Skeletal muscle tissue (tissue), 4 donors: ENCODE results near the gene CST9. TPM values are rescaled to one million over a fixed set of nuclear protein-coding genes. Genes with fewer than 3 reads are reported as not detected.

Experiments used
- H3K27ac ChIP-seq: one replicate; pipeline ENCODE4 v1.7.0; 2013; ENCODE audit warnings: mild to moderate bottlenecking, low read depth, low read length, inconsistent platforms
- H3K27me3 ChIP-seq, 3 donors: one replicate each; pipeline ENCODE4 v1.7.0; 2013; ENCODE audit warnings: low read length in 3 of 3; ENCODE audit not compliant: control insufficient read depth in 3 of 3, insufficient read depth in 3 of 3
- H3K36me3 ChIP-seq, 3 donors: one replicate each; pipeline ENCODE4 v1.7.0; 2013; ENCODE audit warnings: low read length in 3 of 3; ENCODE audit not compliant: control insufficient read depth in 3 of 3, insufficient read depth in 3 of 3
- H3K4me1 ChIP-seq, 3 donors: one replicate each; pipeline ENCODE4 v1.7.0; 2013; ENCODE audit warnings: low read length in 3 of 3, mild to moderate bottlenecking in 3 of 3; ENCODE audit not compliant: control insufficient read depth in 3 of 3, insufficient read depth in 3 of 3
- H3K4me3 ChIP-seq, 3 donors: one replicate each; pipeline ENCODE4 v1.7.0; 2013; ENCODE audit warnings: low read length in 3 of 3
- H3K9ac ChIP-seq, 3 donors: one replicate each; pipeline ENCODE4 v1.7.0; 2013; ENCODE audit warnings: low read length in 3 of 3, mild to moderate bottlenecking in 3 of 3, moderate library complexity in 2 of 3, low read depth in 1 of 3
- H3K9me3 ChIP-seq, 3 donors: one replicate each; pipeline ENCODE4 v1.7.0; 2013; ENCODE audit warnings: low read length in 3 of 3; ENCODE audit not compliant: control insufficient read depth in 3 of 3
- total RNA-seq: library from RNA; depleted of rRNA; stranded (reverse); fragments of >200 nt; gene quantifications from one replicate; pipeline ENCODE4 v1.2.3, GENCODE V29; 2014
- donor health status: Osteomylitis.

Gene CST9
- total RNA-seq, 1 donor from 2014 or later = not detected

DNA sequence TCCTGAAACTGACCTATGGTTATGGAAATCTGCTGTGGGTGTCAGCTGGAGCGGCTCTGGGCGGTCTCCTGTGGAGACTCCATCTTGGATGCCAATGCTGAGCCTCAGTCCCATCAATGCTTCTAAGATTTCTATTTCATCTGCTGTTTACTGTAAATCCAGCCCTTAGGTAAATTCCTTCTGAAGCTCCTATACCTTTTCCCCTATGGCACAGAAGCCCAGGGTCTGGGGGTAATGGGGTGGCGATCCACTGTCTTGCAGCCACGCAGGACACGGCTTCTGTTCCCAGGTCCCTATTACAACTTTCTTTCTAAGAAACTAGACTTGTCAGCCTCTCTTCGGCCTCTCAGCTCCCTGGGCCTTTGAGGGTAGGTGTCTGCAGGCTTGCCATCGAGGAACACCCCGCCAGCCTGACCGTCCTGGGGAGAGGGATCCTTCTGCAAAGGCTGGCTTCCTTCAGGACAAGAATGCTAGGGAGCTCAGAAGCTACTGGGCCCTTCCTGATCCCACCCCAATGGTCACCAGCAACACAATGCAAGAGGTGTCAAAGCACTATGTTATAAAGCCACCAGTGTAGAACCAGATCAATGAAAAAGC is 25.6 kb upstream of the CST9 start:
- Histone ChIP-seq H3K27me3 (no peaks in the 10 kb centered on the region), H3K4me1 (peaks cover 61 to 70% (median 64%) of the 10 kb centered on the region in 3 donors), H3K27ac (no peak overlapping the region), H3K9ac (peak overlapping the region in 1 of 3 donors; percentile 40), H3K9me3 (no peaks in the 10 kb centered on the region), H3K4me3 (no peak overlapping the region), H3K36me3 (peaks cover 15 to 25% (median 18%) of the 10 kb centered on the region in 3 donors)

GRCh38 chr20:23630392-23630849 is 24.7 kb upstream of the CST9 start:
- H3K4me3 ChIP-seq = no peak overlapping the region
- no peaks in the 10 kb centered on the region for H3K9me3 ChIP-seq
- no peak overlapping the region for H3K9ac ChIP-seq
- H3K27ac ChIP-seq = peak overlapping the region; percentile 43
- peaks cover 55 to 67% (median 61%) of the 10 kb centered on the region in 3 donors for H3K4me1 ChIP-seq
- H3K27me3 ChIP-seq = no peaks in the 10 kb centered on the region
- H3K36me3 ChIP-seq = peaks cover 15 to 23% (median 18%) of the 10 kb centered on the region in 3 donors

GRCh38 chr20:23629542-23630391 is 24.1 kb upstream of the CST9 start:
- H3K27ac ChIP-seq = peak overlapping the region; percentile 60
- no peaks in the 10 kb centered on the region for H3K9me3 ChIP-seq
- no peaks in the 10 kb centered on the region for H3K27me3 ChIP-seq
- no peak overlapping the region for H3K9ac ChIP-seq
- peaks cover 48 to 60% (median 55%) of the 10 kb centered on the region in 3 donors for H3K4me1 ChIP-seq
- H3K36me3 ChIP-seq = peaks cover 14 to 20% (median 18%) of the 10 kb centered on the region in 3 donors
- H3K4me3 ChIP-seq = no peak overlapping the region

DNA sequence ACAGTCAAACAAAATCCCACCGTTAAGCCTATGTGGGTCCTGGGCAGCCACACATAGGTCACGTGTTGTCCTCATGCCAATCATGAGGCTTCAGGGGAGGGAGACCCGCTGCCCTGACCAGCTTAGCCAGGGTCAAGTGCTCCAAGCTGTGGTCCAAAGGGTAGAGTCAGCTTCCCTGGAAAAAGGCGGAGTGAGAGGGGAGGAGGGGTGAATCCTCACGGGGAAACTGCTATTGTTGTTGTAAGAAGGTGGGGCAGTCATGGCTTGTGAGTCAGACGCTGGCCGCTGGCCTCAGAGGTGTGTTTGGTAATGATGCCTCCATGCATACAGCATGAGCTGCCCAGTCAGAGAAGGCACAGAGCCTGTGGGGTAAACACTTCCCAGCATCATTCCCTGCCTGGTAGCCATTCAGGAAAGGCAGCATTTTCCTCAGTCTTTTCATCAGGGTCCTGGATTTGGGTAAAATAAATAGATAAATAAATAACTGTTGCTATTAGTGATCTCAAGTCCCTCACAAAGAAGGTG is 23.4 kb upstream of the CST9 start:
- Histone ChIP-seq H3K4me1 (peaks cover 41 to 53% (median 48%) of the 10 kb centered on the region in 3 donors), H3K36me3 (peaks cover 11 to 18% (median 16%) of the 10 kb centered on the region in 3 donors), H3K27ac (peak overlapping the region; percentile 60)

DNA sequence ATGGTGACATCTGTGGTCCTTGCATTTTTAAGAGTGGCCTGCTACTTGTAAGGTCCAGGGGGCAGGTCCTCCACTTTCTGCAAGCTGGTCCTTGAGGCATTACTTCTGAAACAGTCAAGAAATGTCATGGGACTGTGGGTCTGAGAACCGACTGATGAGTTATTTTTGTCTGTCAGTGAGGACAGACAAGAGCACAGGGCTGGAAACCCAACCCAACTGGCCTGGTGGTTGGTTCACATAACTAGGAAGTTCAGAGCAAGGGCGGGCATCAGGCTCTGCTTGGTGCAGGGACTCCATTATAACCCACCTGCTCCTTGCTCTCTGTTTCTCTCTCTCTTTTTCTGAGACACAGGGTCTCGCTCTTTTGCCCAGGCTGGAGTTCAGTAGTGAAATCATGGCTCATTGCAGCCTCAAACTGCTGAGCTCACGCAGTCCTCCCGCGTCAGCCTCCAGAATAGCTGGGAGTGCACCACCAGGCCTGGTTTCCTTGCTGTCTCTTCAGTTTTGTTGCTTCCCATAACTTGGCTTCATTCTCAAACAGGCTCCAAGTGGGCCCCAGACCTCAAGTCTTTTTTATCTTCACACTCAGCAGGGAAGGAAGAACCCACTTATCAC is 22.8 kb upstream of the CST9 start:
- Histone ChIP-seq H3K9me3 (no peaks in the 10 kb centered on the region), H3K27me3 (no peaks in the 10 kb centered on the region), H3K4me3 (no peak overlapping the region), H3K27ac (peak overlapping the region; percentile 60), H3K9ac (peak overlapping the region in 1 of 3 donors; percentile 3), H3K36me3 (peaks cover 10 to 14% (median 11%) of the 10 kb centered on the region in 3 donors), H3K4me1 (peaks cover 35 to 47% (median 42%) of the 10 kb centered on the region in 3 donors)

More for the DNA sequence above, 23.4 kb upstream of the CST9 start:
- Histone ChIP-seq H3K4me3 (no peak overlapping the region), H3K9ac (no peak overlapping the region), H3K9me3 (no peaks in the 10 kb centered on the region), H3K27me3 (no peaks in the 10 kb centered on the region)

- Histone ChIP-seq H3K4me1 (peaks cover 29 to 41% (median 39%) of the 10 kb centered on the region in 3 donors), H3K36me3 (peaks cover 2 to 5% (median 2%) of the 10 kb centered on the region in 3 donors), H3K27ac (no peak overlapping the region)
Measured at GRCh38 chr20:23627501-23627900, 21.8 kb upstream of the CST9 start.

GRCh38 chr20:23626040-23626620 is 20.4 kb upstream of the CST9 start:
- peaks cover 0 to under 1% (median 0%) of the 10 kb centered on the region in 3 donors for H3K36me3 ChIP-seq
- H3K27ac ChIP-seq = no peak overlapping the region
- H3K4me1 ChIP-seq = peaks cover 27 to 36% (median 34%) of the 10 kb centered on the region in 3 donors
- no peak overlapping the region for H3K9ac ChIP-seq
- no peaks in the 10 kb centered on the region for H3K9me3 ChIP-seq
- H3K4me3 ChIP-seq = no peak overlapping the region
- H3K27me3 ChIP-seq = no peaks in the 10 kb centered on the region

More at GRCh38 chr20:23627501-23627900, 21.8 kb upstream of the CST9 start:
- Histone ChIP-seq H3K9me3 (no peaks in the 10 kb centered on the region), H3K27me3 (no peaks in the 10 kb centered on the region), H3K4me3 (no peak overlapping the region), H3K9ac (no peak overlapping the region)

DNA sequence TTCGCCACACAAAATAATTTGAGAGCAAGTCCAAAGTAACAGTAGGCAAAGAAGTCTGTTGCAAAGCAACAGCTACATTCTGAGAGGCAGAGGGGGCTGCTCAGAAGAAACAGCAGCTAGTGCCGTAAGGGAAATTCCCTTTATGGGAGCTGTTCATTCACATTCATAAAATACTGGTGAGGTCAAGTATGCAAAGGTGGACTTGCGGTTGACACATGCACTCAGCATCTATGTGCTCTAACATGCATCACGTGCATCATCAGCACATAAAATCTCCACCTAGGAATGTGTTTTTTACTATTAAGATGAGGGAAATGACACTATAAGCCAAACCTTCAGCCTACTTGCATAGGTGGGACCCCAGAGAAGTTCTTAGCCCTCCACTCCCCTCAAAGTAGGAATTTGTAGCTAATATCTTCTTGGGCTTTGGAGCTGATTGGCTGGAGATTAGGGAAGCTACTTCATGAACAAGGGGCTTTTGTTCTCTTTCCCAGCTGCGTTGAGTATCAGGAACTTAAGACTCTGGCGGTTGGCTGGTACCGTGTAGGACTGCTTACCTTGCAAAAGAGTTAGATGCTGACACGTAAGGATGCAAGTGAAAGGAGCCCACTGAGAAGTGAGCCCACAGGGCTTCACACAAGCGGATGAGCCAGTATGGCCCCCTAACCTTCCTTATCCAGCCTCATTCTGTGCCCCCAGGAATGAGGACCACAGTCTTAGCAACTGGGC is 19.7 kb upstream of the CST9 start:
- H3K27ac ChIP-seq = no peak overlapping the region
- H3K4me3 ChIP-seq = no peak overlapping the region
- H3K9me3 ChIP-seq = no peaks in the 10 kb centered on the region
- H3K4me1 ChIP-seq = peaks cover 27 to 34% (median 33%) of the 10 kb centered on the region in 3 donors
- no peaks in the 10 kb centered on the region for H3K36me3 ChIP-seq
- no peaks in the 10 kb centered on the region for H3K27me3 ChIP-seq
- no peak overlapping the region for H3K9ac ChIP-seq

DNA sequence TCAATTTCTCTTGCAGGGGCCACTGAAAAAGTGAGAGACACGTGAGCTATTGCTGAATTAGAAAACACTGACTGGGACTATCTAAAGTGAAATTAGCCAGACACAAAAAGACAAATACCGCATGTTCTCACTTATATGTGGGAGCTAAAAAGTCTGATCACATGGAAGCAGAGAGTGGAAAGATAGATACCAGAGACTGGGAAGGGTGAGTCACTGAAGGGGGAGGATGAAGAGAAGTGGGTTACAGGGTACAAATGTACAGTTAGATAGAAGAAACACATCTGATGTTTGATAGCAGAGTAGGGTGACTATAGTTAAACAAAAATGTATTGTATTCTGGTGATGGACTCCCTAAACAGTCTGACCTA is 18.6 kb upstream of the CST9 start:
- Histone ChIP-seq H3K9ac (no peak overlapping the region), H3K36me3 (no peaks in the 10 kb centered on the region), H3K27ac (no peak overlapping the region), H3K9me3 (no peaks in the 10 kb centered on the region), H3K4me3 (no peak overlapping the region), H3K27me3 (no peaks in the 10 kb centered on the region), H3K4me1 (peaks cover 22 to 25% (median 23%) of the 10 kb centered on the region in 3 donors)
